ENCODE results near the gene RAD51B. TPM values are rescaled to one million over a fixed set of nuclear protein-coding genes. Genes with fewer than 3 reads are reported as not detected.

The RAD51B gene
- total RNA-seq, 1 experiment from 2014 or later, result 23.3 TPM

- Histone ChIP-seq H3K4me1 (ENCODE audit: insufficient read depth, low read length, poor library complexity, severe bottlenecking) (no peaks in the 10 kb centered on the region), H3K9me3 (ENCODE audit: low read depth, low read length, poor library complexity, severe bottlenecking) (no peaks in the 10 kb centered on the region), H3K27ac (ENCODE audit: low read depth, low read length, poor library complexity, severe bottlenecking) (no peak overlapping the region), H3K4me3 (ENCODE audit: low read depth, low read length, poor library complexity, severe bottlenecking) (no peak overlapping the region), H3K27me3 (replicated peaks; ENCODE audit: insufficient read depth, low read depth, low read length, poor library complexity) (no peaks in the 10 kb centered on the region), H3K36me3 (ENCODE audit: insufficient read depth, low read length, poor library complexity, severe bottlenecking) (no peaks in the 10 kb centered on the region)
- intact Hi-C loops (cut with micrococcal nuclease; ENCODE audit: unreplicated experiment), result no loop called here
- no TSS peak for BruUV-seq (replicated peaks)
- no peak for DNase-seq (ENCODE audit: low spot score)
- TF ChIP-seq EZH2 (IDR thresholded peaks at IDR 0.05; ENCODE audit: borderline replicate concordance, low read depth, low read length, poor library complexity, severe bottlenecking) (no peak), CTCF (conservative IDR thresholded peaks at IDR 0.05; ENCODE audit: low read depth, low read length) (no peak)
- ChIA-PET CTCF (no interaction called here), POLR2A (ENCODE audit: low non-redundant PET) (no interaction called here)
These were observed 459.8 kb downstream of the RAD51B start for GRCh38 chr14:68279437-68279720.

GRCh38 chr14:68279777-68280233, 460.2 kb downstream of the RAD51B start:
- Histone ChIP-seq H3K36me3 (ENCODE audit: insufficient read depth, low read length, poor library complexity, severe bottlenecking) (no peaks in the 10 kb centered on the region), H3K27me3 (replicated peaks; ENCODE audit: insufficient read depth, low read depth, low read length, poor library complexity) (no peaks in the 10 kb centered on the region), H3K27ac (ENCODE audit: low read depth, low read length, poor library complexity, severe bottlenecking) (no peak overlapping the region), H3K4me3 (ENCODE audit: low read depth, low read length, poor library complexity, severe bottlenecking) (no peak overlapping the region), H3K4me1 (ENCODE audit: insufficient read depth, low read length, poor library complexity, severe bottlenecking) (no peaks in the 10 kb centered on the region), H3K9me3 (ENCODE audit: low read depth, low read length, poor library complexity, severe bottlenecking) (no peaks in the 10 kb centered on the region)
- intact Hi-C loops (cut with micrococcal nuclease; ENCODE audit: unreplicated experiment), result no loop called here
- POLR2A ChIA-PET (ENCODE audit: low non-redundant PET), result no interaction called here
- CTCF ChIA-PET, result no interaction called here
- no TSS peak for BruUV-seq (replicated peaks)
- DNase-seq (ENCODE audit: low spot score), result no peak
- TF ChIP-seq CTCF (conservative IDR thresholded peaks at IDR 0.05; ENCODE audit: low read depth, low read length) (no peak), EZH2 (IDR thresholded peaks at IDR 0.05; ENCODE audit: borderline replicate concordance, low read depth, low read length, poor library complexity, severe bottlenecking) (no peak)

GRCh38 chr14:68281497-68281896, 461.9 kb downstream of the RAD51B start:
- Histone ChIP-seq H3K36me3 (ENCODE audit: insufficient read depth, low read length, poor library complexity, severe bottlenecking) (no peaks in the 10 kb centered on the region), H3K4me1 (ENCODE audit: insufficient read depth, low read length, poor library complexity, severe bottlenecking) (no peaks in the 10 kb centered on the region), H3K9me3 (ENCODE audit: low read depth, low read length, poor library complexity, severe bottlenecking) (no peaks in the 10 kb centered on the region), H3K27me3 (replicated peaks; ENCODE audit: insufficient read depth, low read depth, low read length, poor library complexity) (no peaks in the 10 kb centered on the region), H3K27ac (ENCODE audit: low read depth, low read length, poor library complexity, severe bottlenecking) (no peak overlapping the region), H3K4me3 (ENCODE audit: low read depth, low read length, poor library complexity, severe bottlenecking) (no peak overlapping the region)
- intact Hi-C loops (cut with micrococcal nuclease; ENCODE audit: unreplicated experiment), result no loop called here
- no peak for DNase-seq (ENCODE audit: low spot score)
- no TSS peak for BruUV-seq (replicated peaks)
- POLR2A ChIA-PET (ENCODE audit: low non-redundant PET), result interaction anchor here (0.7 kb wide), 1 partner anchor 178 kb away, joined by 8 read pairs; no protein-coding TSS in a partner anchor
- CTCF ChIA-PET, result no interaction called here
- TF ChIP-seq EZH2 (IDR thresholded peaks at IDR 0.05; ENCODE audit: borderline replicate concordance, low read depth, low read length, poor library complexity, severe bottlenecking), result no peak
- TF ChIP-seq CTCF (conservative IDR thresholded peaks at IDR 0.05; ENCODE audit: low read depth, low read length), result no peak

All from A673 (cell line).